GM19025 (cell line): ENCODE data around the gene SDK1.
"Not testable (repeated sequence)": the region's sequence is repeated elsewhere in the genome, so short reads cannot be mapped to it uniquely, and the experiment has no call there.

Experiments used
- ATAC-seq: cut with Tn5 transposase; IDR thresholded peaks from one replicate; pipeline ENCODE4 v1.9.1; 2021; ENCODE audit warnings: mild to moderate bottlenecking, low read depth, moderate library complexity; ENCODE audit not compliant: unreplicated experiment

SDK1 gene

DNA sequence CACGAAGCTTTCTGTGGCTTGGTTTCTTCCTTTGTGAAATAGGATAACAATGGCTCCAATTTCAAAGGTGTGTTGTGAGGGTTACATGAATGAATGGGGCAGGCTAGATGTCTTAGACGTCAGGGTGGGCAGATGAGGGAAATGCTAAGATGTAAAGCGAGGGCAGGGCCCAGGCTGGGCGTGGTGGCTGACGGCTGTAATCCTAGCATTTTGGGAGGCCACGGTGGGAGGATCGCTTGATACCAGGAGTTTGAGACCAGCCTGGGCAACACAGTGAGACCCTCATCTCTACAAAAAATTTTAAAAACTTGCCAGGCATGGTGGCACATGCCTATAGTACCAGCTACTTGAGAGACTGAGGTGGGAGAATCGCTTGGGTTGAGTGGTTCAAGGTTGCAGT, 773.4 kb downstream of the SDK1 start:
- ATAC-seq: no peak

DNA sequence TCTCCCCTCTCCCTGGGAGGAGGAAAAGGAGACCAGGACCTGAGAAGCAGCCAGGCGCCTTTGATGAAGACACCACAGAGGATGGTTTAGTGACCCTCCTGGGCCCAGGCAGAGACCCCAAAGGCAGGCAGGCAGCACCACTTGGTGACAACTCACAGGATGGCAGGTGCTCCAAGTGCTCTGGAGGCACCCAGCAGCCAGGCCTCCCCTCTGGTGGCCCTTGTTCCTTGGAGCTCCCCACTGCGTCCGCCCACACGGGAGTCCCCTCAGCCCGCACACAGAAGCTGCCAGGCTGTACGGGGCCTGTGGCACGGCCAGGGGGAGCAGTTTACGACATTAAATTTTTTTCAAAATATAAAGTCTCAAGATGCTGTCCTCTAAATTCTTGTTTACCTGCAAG, 773.9 kb downstream of the SDK1 start:
- ATAC-seq: no peak

DNA sequence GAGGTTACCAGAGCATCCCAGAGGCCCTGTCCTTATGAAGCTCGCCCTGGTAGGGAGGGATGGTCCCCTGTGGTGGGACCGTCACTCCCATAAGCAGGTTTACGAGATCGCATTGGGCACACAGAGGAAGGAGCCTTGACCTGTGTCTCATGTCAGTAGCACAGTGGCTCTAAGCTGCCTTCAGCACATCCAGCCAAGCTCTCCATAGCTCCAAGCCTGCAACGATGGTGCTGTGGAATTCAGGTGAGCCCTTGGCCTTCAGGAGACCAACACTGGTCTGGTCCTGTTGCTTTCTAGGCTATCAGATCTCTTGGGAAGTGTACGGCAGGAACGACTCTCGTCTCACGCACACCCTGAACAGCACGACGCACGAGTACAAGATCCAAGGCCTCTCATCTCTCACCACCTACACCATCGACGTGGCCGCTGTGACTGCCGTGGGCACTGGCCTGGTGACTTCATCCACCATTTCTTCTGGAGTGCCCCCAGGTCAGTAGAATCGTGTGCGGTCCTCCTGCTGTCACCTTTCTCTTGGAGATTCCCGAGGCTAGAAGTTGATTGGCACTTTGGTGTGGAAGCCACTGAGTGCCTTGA, 775.7 kb downstream of the SDK1 start:
- no peak for ATAC-seq

DNA sequence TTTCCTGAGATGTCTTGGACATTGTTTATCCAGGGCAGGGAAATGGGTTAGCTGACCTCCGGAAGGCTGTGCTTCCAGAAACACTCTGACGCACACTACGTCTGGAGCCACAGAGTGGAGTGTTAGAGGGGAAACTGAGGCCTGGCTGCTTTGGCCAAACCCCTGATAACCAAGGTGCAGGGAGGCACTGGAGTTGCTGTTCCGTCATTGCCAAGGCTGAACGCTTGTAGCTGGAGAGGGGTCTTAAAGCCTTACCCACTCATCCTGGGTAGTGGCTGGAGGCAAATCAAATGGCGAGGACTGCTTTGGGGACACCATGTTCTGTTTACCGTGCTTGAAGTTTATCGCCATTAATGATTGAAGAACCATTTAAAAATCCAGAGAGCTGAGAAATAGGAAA, 776.9 kb downstream of the SDK1 start:
- ATAC-seq: no peak

DNA sequence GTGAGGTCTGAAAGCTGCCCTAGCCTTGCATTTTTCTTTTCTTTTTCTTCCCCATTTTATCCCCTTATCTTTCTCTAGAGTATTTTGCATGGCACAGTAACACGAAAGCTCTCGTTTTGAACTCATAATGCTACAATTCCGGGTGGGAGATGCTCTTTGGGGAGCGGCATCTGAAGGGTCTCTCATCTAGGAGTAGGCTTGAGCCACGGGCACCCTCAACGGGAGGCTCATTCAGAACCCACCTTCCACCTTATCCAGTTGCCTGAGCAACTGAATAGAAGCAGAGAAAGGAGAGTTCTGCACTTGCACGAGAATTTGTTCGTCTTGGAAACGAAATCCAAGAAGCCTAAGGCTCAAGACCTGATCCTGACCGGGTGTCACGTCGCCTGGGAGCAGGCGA, 777.5 kb downstream of the SDK1 start:
- ATAC-seq: no peak

DNA sequence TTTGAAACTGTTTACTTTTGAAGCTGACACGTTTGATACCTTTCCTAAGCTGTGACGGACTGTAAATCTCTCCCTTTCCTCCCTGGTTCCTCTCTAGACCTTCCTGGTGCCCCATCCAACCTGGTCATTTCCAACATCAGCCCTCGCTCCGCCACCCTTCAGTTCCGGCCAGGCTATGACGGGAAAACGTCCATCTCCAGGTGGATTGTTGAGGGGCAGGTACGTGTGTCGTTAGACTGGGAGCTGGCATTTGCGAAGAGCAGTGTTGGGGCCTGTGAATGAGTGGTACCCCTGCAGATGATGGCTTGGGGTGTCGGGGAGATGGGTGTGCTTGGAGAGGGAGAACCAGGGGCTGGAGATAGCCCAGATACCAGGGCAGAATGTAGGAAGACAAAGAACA, 778.3 kb downstream of the SDK1 start:
- ATAC-seq: no peak

DNA sequence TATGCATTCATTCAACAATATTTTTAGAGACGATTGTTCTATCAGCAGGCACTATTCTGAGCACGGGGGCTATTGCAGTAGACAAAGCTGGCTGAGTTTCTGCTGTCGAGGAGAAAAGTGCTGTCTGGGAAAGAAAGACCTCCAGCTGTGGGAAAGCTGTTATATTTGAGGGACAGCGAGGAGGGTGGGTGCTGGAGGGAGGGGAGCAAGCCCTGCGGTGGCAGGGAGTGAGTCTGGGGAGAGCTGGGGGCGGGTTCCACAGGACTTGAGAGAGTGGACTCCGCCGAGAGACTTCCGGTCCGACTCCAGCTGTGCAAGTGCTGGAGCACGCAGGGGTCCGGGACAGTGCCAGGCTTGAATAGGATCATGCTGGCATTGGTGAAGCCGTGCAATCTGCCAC, 778.9 kb downstream of the SDK1 start:
- ATAC-seq: no peak

DNA sequence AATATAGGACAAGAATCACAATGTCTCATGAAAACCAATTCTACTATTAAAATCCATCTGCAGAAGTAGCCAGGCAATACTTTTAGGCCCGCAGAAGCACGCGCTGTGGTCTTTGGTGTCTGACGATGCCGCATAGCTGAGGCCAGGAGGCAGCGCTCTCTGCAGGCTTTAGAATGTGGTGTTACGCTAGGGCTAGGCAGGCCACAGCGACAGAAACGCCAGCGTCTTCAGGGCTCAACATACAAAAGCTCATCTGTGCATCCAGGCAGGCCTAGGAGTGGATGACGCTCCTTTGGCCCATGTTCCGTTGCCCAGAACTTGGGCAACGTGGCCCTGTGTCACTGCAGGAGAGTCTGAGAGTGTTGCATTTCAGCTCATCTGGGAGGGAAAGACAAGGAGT, 779.9 kb downstream of the SDK1 start:
- ATAC-seq: no peak

DNA sequence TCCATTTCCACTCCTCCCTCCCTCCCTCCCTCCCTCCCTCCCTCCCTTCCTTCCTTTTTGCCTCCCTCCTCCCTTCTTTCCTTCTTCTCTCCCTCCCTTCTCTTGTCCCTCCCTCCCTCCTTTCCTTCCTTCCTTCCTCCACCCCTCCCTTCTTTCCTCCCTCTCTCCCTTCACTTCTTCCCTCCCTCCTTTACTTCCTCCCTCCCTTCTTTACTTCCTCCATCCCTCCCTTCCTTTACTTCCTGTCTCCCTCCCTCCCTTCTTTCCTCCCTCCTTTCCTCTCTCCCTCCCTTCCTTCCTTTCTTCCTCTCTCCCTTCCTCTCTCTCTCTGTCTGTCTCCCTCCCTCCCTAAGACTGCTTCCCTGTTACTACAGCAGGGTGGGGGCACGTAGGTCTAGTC, 782.5 kb downstream of the SDK1 start:
- no peak for ATAC-seq

DNA sequence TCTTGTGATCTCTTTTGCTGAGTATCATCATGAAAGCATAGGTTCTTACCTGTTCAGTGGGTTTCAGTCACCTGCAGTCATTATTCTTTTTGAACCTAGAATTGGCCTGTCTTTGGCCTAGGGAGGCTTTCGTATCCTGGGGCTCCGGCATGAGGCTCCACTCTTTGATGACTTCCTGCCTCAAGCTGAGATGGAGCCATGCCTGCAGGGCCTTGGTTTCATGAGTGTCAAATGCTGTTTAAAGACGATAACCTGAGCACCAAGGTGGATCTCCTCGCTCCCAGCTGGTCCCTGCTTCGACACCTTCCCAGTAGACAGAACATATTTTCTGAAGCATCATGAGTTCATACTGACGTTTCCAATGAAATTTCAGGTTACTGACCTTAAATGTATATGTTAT, 783.2 kb downstream of the SDK1 start:
- ATAC-seq: no peak

DNA sequence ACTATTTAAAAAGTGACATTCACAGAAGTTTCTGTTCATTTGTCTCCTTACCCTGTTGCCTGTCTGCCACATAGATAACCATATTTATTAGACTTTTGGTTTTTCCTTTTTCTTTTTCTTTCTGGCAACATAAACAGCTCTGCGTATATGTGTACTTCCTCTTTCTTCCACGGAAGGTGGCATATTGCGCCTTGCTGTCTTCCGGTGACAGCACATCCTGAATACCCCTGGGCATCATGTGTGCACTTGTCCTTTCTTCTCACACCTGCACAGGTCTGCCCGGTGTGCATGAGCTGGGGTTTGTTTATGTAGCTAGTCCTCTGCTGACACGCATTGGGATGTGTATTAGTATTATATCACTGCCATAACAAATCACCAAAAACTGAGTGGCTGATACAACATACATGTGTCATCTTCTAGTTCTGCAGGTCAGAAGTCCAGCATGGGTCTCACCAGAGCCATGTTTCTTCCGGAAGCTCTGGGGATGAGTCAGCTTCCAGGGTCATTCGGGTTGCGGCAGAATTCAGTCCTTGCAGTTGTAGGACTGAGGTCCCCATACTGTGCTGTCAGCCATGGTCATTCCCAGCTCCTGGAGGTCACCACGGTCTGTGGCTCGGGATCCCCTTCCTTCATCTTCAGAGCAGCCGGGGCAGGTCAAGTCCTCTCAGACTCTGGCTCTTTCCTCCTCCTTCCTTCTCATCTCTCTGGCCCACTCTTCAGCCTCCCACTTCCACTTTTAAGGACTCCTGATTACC, 785.1 kb downstream of the SDK1 start:
- no peak for ATAC-seq

DNA sequence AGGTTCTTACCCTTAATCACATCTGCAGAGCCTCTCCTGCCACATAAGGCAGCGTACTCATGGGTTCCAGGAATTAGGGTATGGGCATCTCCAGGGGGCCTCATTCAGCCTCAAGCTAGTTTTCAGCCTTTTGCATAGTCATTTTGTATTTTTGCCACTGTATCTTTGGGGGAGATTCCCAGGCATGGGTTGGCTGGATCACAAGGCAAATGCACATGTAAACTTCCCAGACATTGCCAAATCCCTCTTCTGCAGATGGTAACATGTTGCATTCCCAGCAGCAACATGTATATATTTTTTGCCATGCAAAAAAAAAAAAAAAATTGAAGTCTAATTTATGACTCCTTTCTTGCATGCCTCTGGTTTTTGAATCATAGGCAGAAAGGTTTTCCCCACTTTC, 785.7 kb downstream of the SDK1 start:
- no peak for ATAC-seq

DNA sequence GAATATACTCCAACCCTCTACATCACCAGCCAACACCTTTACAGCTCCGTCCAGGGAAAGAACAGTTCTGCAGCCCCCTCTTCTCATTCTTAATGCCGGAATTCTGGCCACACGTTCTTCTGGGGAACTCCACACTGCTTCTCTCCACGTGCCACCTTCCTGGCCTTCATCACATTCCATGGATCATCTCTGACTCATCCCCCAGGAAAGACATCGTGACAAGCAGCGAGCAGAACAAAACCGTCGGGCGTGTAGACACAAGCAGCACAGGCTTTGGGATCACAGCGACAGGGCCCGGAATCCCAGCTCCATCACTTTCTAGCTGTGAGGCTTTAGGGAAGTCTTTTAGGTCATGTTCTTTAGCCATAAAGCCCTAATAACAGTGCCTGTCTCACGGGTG, 790.7 kb downstream of the SDK1 start:
- no peak for ATAC-seq

DNA sequence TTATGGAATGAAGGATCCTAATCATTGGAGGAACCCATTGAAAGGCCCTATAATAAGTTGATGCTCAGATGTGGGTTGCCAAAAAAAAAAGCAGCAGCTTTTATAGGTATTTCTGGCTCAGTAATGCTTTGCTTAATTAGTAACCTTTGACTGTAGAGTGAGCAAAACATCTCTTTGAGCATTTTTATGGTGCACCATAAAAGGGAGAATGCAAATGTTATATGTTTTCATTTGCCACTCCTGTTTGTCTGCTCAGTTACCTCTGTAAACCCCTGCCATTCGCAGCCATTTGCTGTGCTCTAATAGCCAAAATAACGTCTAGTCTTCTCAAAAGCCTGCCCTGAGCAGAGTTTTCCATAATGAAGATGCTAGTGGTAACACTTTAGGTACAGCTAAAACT, 792.0 kb downstream of the SDK1 start:
- ATAC-seq: no peak

DNA sequence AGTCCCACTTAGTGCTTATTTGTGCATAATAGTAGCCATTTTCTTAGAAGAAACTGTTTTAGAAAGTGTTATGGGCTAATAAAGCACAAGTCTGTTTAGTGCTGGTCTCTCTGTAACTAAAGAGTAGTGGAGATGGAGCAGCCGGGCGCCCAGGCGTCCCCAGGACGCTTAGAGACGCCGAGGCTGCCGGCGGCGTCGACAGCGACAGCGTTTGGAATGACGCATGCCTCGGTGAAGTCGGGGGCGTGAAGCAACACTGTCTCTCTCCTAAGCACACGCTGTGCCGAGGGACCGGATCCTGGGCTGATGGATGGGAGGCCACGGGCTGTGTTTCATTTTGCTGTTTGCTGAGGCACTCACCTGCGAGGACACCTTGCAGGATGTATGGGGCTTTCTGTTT, 792.4 kb downstream of the SDK1 start:
- no peak for ATAC-seq

DNA sequence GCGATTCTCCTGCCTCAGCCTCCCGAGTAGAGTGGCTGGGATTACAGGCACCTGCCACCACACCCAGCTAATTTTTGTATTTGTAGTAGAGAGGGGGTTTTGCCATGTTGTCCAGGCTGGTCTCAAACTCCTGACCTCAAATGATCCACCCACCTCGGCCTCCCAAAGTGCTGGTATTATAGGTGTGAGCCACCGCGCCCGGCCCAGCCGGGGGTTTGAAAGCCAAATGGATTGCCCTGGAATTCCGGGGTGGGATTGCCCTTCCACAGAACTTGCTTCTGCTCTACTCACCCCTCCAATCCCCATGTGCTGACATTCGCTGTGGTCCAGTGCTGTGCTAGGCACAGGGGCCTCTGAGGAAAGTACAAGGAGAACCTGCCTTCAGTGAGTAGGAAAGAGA, 793.1 kb downstream of the SDK1 start:
- ATAC-seq: not testable (repeated sequence)

DNA sequence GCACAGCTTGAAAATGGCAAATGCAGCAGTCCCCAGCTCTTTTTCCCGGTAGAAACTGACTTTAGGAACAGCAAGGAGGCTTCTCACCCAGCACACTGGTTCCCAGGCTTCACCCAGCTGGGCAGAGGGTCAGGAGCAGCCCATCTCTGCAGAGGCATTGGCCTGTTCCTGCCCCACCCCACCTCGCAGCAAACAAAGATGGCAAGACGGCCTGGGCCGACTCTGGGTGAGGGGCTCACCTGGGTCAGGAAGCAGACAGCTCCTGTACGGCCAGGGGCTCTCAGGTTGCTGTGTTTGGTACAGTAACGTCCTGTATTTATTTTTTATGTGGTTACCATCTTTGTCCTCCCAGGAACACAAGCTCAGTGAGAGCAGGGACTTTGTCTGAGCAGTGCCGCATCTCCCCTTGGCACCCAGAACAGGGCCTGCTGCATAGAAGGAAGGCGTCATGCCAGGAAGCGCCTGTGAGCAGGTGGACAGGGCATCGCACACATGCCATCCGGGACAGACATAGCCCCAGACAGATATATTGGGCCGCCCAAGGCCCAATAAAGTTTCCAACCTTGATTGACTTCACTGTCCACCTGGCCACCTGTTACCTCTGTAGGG, 796.1 kb downstream of the SDK1 start:
- no peak for ATAC-seq

DNA sequence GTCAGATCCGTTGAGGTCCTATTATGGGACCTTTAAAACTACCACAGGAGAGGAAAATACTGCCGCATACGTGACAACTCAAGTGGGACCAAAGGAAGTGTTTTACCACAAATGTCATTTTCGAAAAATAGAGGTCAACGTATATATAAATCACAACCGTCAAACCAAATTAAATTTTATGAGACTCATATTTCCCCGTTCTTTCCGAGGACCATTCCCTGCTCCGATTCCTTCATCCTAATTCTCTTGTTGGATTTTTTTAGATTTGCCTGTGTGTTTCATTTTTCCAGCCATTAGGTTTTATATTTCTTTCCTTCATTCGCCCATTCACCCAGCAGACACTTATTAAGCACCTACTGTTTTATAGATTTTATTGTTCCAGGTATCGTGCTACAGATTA, 797.1 kb downstream of the SDK1 start:
- no peak for ATAC-seq

DNA sequence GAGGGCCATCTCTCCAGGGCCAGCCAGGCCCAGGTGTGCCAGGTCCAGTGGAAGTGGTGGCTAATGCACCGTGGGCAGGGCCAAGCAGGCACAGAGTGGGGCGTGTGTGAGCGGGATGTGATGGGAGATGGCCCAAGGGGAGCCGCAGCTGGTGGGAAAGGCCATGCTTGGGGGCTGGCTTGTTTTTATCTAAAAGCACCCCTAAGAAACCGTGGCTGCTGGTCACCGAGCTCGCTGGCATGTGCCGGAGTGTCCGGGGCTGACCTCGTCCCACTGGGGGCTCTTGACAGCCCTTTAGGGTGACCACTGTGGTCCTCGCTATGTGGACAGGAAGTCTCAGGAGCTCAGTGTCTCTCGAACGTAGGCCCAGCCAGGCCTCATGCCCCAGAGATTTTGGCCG, 798.6 kb downstream of the SDK1 start:
- no peak for ATAC-seq

DNA sequence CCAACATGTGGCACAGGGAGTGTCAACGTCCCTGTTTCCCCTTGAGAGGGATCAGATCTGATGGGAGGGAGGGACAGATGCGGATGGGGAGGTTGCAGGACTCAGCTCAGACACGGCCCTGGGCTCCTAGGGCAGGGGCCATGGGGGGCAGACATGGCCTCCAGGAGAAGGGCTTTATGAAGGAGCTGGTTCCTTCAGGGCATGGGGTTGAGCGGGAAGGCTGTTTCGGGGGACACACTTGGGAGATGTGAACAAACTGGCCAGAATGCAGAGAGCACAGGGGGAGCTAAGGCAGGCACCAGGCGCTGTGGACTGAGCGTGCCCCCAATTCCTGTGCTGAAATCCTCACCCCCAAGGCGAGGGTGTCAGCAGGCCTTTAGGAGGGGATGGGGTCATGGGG, 799.1 kb downstream of the SDK1 start:
- ATAC-seq: no peak

DNA sequence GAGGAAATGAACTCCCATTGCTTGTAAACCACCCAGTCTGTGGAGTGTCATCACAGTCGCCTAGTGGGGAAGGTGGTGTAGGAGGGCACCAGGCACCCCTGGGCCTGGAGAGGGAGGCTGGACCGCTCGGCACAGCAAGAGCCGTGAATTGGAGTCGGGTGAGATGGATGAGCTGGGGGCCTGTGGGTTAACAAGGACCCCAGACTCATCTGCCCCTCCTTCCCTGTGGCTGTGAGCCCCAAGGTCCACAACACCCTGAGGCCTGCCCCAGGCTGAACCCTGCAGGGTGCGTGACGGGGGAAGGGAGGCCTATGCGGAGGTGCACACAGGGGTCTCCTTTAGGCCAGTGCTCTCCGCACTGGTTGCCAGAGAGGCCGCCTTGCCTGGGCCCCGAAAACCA, 799.6 kb downstream of the SDK1 start:
- no peak for ATAC-seq

DNA sequence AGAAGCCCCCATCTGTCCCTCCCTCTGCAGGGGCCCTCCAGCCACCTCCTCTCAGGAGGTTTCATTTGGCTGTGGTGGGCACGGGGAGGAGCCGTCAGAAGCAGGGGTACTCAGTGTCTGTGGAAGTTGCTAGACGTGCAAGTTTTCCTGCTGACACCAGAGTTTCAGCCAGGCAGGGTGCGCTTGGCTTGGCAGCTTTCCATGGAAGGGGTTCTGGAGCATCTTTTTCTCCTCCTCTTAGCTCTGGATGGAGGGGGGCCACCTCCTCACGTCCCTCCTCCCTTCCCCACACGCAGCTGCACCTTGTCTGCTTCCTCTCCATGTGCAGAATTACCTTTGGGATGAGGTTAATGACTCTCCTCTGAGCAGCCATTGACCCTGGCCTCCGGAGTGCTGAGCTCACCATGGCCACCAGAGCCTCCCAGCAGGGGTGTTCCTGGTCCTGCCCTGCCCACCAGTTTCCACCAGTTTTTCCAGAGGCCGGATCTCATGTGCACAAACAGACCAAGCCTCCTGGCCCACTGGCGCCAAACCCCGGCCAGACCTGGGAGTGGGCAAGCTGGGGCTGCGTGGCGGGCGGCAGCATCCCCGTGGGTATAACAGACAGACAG, 801.3 kb downstream of the SDK1 start:
- no peak for ATAC-seq
